WTC11 (cell line): ENCODE results near the gene RAP2A. TPM values are rescaled to one million over a fixed set of nuclear protein-coding genes. Genes with fewer than 3 reads are reported as not detected.

ENCODE experiments used
- ATAC-seq: fragments of 200-7000 bp; cut with Tn5 transposase; 2 replicates; pipeline ENCODE4 v1.10.0; 2021; ENCODE audit warnings: mild to moderate bottlenecking, moderate library complexity
- CTCF ChIA-PET: fragments of 300-600 bp; sonication (Branson Sonifier 250); formaldehyde crosslinking; loops from one replicate; lab custom pipeline; 2021; ENCODE audit warnings: antibody characterized with exemption; lab: Charles Lee
- POLR2A ChIA-PET: fragments of 350-600 bp; sonication (Branson Sonifier 250); formaldehyde crosslinking; loops from one replicate; lab custom pipeline; 2021; ENCODE audit warnings: antibody characterized with exemption; lab: Charles Lee
- DNase-seq: peaks from one replicate; pipeline ENCODE4 v3.0.0; 2021; ENCODE audit warnings: low spot score
- H3K27ac Mint-ChIP-seq: 2 replicates; pipeline ENCODE4 v1.8.0; 2021; ENCODE audit warnings: mixed read lengths
- H3K27me3 Mint-ChIP-seq: 2 replicates; pipeline ENCODE4 v1.8.0; 2021; ENCODE audit warnings: low read depth, mild to moderate bottlenecking, moderate library complexity, mixed read lengths
- H3K36me3 Mint-ChIP-seq: 2 replicates; pipeline ENCODE4 v1.8.0; 2021; ENCODE audit warnings: mixed read lengths
- H3K4me1 Mint-ChIP-seq: 2 replicates; pipeline ENCODE4 v1.8.0; 2022; ENCODE audit warnings: mixed read lengths
- H3K4me3 Mint-ChIP-seq: 2 replicates; pipeline ENCODE4 v1.8.0; 2021; ENCODE audit warnings: mild to moderate bottlenecking, moderate library complexity, mixed read lengths
- H3K9me3 Mint-ChIP-seq: 2 replicates; pipeline ENCODE4 v1.8.0; 2021; ENCODE audit warnings: mixed read lengths
- AR ChIP-seq: fragments of 250-450 bp; sonication (Bioruptor Pico); IDR thresholded peaks from 2 replicates; pipeline ENCODE4 v1.9.0; 2021; ENCODE audit warnings: mild to moderate bottlenecking
- ATF1 ChIP-seq: sonication (generic); formaldehyde crosslinking; IDR thresholded peaks from 2 replicates; pipeline ENCODE4 v1.8.1; 2023; ENCODE audit warnings: mild to moderate bottlenecking, moderate library complexity, missing genetic modification reagents
- ATF2 ChIP-seq: sonication (generic); formaldehyde crosslinking; IDR thresholded peaks from 2 replicates; pipeline ENCODE4 v1.8.1; 2022; ENCODE audit warnings: low read depth, missing genetic modification reagents, borderline replicate concordance
- ATF3 ChIP-seq: sonication (generic); formaldehyde crosslinking; conservative IDR thresholded peaks from 2 replicates; pipeline ENCODE4 v1.8.1; 2022; ENCODE audit warnings: mild to moderate bottlenecking, missing genetic modification reagents
- CREM ChIP-seq: sonication (generic); formaldehyde crosslinking; IDR thresholded peaks from 2 replicates; pipeline ENCODE4 v1.8.1; 2022; ENCODE audit warnings: mild to moderate bottlenecking, missing genetic modification reagents, moderate library complexity
- CTCF ChIP-seq: fragments of 200-600 bp; IDR thresholded peaks from 2 replicates; pipeline ENCODE4 v1.8.0; 2022; ENCODE audit warnings: antibody characterized with exemption
- E2F5 ChIP-seq: sonication (generic); formaldehyde crosslinking; IDR thresholded peaks from 2 replicates; pipeline ENCODE4 v1.8.1; 2022; ENCODE audit warnings: mild to moderate bottlenecking, moderate library complexity, missing genetic modification reagents
- FOXP1 ChIP-seq: sonication (generic); formaldehyde crosslinking; IDR thresholded peaks from 2 replicates; pipeline ENCODE4 v1.8.0; 2022; ENCODE audit warnings: missing genetic modification reagents, mild to moderate bottlenecking, moderate library complexity, borderline replicate concordance
- GABPB1 ChIP-seq: sonication (generic); formaldehyde crosslinking; IDR thresholded peaks from 2 replicates; pipeline ENCODE4 v1.8.1; 2023; ENCODE audit warnings: mild to moderate bottlenecking, missing genetic modification reagents
- GTF2I ChIP-seq: fragments of 250-450 bp; sonication (Bioruptor Pico); conservative IDR thresholded peaks from 2 replicates; pipeline ENCODE4 v1.4.0; 2021; ENCODE audit warnings: mild to moderate bottlenecking
- IRF1 ChIP-seq: sonication (generic); formaldehyde crosslinking; IDR thresholded peaks from 2 replicates; pipeline ENCODE4 v1.8.0; 2023; ENCODE audit warnings: missing genetic modification reagents
- MAX ChIP-seq: sonication (generic); formaldehyde crosslinking; IDR thresholded peaks from 2 replicates; pipeline ENCODE4 v1.8.0; 2022; ENCODE audit warnings: mild to moderate bottlenecking, missing genetic modification reagents
- NFE2L1 ChIP-seq: sonication (generic); formaldehyde crosslinking; IDR thresholded peaks from 2 replicates; pipeline ENCODE4 v1.8.1; 2023; ENCODE audit warnings: missing genetic modification reagents
- ZBTB43 ChIP-seq: sonication (generic); formaldehyde crosslinking; IDR thresholded peaks from 2 replicates; pipeline ENCODE4 v1.8.1; 2023; ENCODE audit warnings: mild to moderate bottlenecking, missing genetic modification reagents
- ZNF121 ChIP-seq: sonication (generic); formaldehyde crosslinking; IDR thresholded peaks from 2 replicates; pipeline ENCODE4 v1.8.0; 2023; ENCODE audit warnings: missing genetic modification reagents
- ZNF138 ChIP-seq: sonication (generic); formaldehyde crosslinking; conservative IDR thresholded peaks from 2 replicates; pipeline ENCODE4 v1.8.1; 2022; ENCODE audit warnings: mild to moderate bottlenecking, moderate library complexity, missing genetic modification reagents
- ZNF263 ChIP-seq: sonication (generic); formaldehyde crosslinking; IDR thresholded peaks from 2 replicates; pipeline ENCODE4 v1.8.1; 2022; ENCODE audit warnings: low read depth, mild to moderate bottlenecking, moderate library complexity, missing genetic modification reagents
- ZNF317 ChIP-seq: sonication (generic); formaldehyde crosslinking; IDR thresholded peaks from 2 replicates; pipeline ENCODE4 v1.8.1; 2023; ENCODE audit warnings: low read depth, mild to moderate bottlenecking, moderate library complexity, missing genetic modification reagents, borderline replicate concordance
- ZNF671 ChIP-seq: fragments of 250-450 bp; sonication (Bioruptor Pico); IDR thresholded peaks from 2 replicates; pipeline ENCODE4 v1.8.0; 2021; ENCODE audit warnings: mild to moderate bottlenecking
- total RNA-seq: library from RNA; stranded (reverse); gene quantifications from 3 replicates; pipeline ENCODE4 v1.2.3, GENCODE V29; 2021

RAP2A gene
- total RNA-seq, 1 experiment from 2014 or later, result 39.0 TPM

- no peak for TF ChIP-seq CTCF
Observed at GRCh38 chr13:97506511-97506910, 72.5 kb downstream of the RAP2A start (continued).

- TF ChIP-seq CTCF (no peak), ATF2 (CRISPR knock-in tag) (no peak), IRF1 (CRISPR knock-in tag) (no peak), CREM (no peak), ZNF671 (CRISPR knock-in tag) (no peak), ZNF263 (no peak), ZBTB43 (CRISPR knock-in tag) (no peak), GABPB1 (no peak), ZNF317 (CRISPR knock-in tag) (no peak), ATF1 (no peak), ZNF121 (no peak), NFE2L1 (CRISPR knock-in tag) (no peak), AR (no peak), MAX (CRISPR knock-in tag) (no peak), ATF3 (no peak), FOXP1 (CRISPR knock-in tag) (no peak), ZNF138 (CRISPR knock-in tag) (no peak), GTF2I (no peak), E2F5 (CRISPR knock-in tag) (no peak)
- CTCF ChIA-PET, result no interaction called here
- no peak for DNase-seq
- ATAC-seq, result peak; percentile 69
- POLR2A ChIA-PET, result no interaction called here
- Mint-ChIP-seq H3K4me1 (no peaks in the 10 kb centered on the region), H3K4me3 (no peak overlapping the region), H3K9me3 (peaks cover 33% of the 10 kb centered on the region), H3K36me3 (peaks cover 2% of the 10 kb centered on the region; the same call in 1 of the 2 replicates), H3K27ac (no peak overlapping the region), H3K27me3 (no peaks in the 10 kb centered on the region; the same call in 1 of the 2 replicates)
Observed at GRCh38 chr13:97512732-97513131, 78.8 kb downstream of the RAP2A start.
